ENCODE data around the gene RPRD1A. TPM values are rescaled to one million over a fixed set of nuclear protein-coding genes. Genes with fewer than 3 reads are reported as not detected.

Gene RPRD1A
- total RNA-seq, 4 donors from 2014 or later: 36.4 to 64.8 (median 53.9) TPM

GRCh38 chr18:36045241-36045991 is 21.9 kb downstream of the RPRD1A start:
- no peak for ATAC-seq (ENCODE audit: low FRiP score)
- no peak for TF ChIP-seq CTCF (IDR thresholded peaks at IDR 0.05)
- DNase-seq (ENCODE audit: low spot score): no peak

GRCh38 chr18:36043153-36043552 is 24.2 kb downstream of the RPRD1A start:
- no peak for ATAC-seq (ENCODE audit: low FRiP score)
- DNase-seq (ENCODE audit: low spot score): no peak
- TF ChIP-seq CTCF (IDR thresholded peaks at IDR 0.05): no peak

GRCh38 chr18:36041146-36041545 is 26.2 kb downstream of the RPRD1A start:
- DNase-seq (ENCODE audit: low spot score) (no peak), ATAC-seq (ENCODE audit: low FRiP score) (no peak)
- no peak for TF ChIP-seq CTCF (IDR thresholded peaks at IDR 0.05)

- no peak for TF ChIP-seq CTCF (IDR thresholded peaks at IDR 0.05)
- DNase-seq (ENCODE audit: low spot score): no peak
- no peak for ATAC-seq (ENCODE audit: low FRiP score)
Observed at GRCh38 chr18:36038102-36038663, 29.2 kb downstream of the RPRD1A start.

- ATAC-seq (ENCODE audit: low FRiP score) (no peak), DNase-seq (ENCODE audit: low spot score) (no peak)
- TF ChIP-seq CTCF (IDR thresholded peaks at IDR 0.05): no peak
Observed at GRCh38 chr18:36035253-36035652, 32.1 kb downstream of the RPRD1A start.

- no peak for DNase-seq (ENCODE audit: low spot score)
- no peak for TF ChIP-seq CTCF (IDR thresholded peaks at IDR 0.05)
- ATAC-seq (ENCODE audit: low FRiP score): no peak
Observed at GRCh38 chr18:36034299-36034895, 33.0 kb downstream of the RPRD1A start.

Measured in omental fat pad (tissue), 4 donors.